K562 (cell line): ENCODE results near the gene NAA38. TPM values are rescaled to one million over a fixed set of nuclear protein-coding genes. Genes with fewer than 3 reads are reported as not detected.

Experiments used
- ATF6 ChIP-seq: sonication (generic); formaldehyde crosslinking; IDR thresholded peaks from 2 replicates; pipeline ENCODE4 v1.4.0; 2020; ENCODE audit warnings: mild to moderate bottlenecking, missing genetic modification reagents
- BRD4 ChIP-seq: fragments of 200-600 bp; sonication (generic); IDR thresholded peaks from 2 replicates; pipeline ENCODE4 v1.6.1; 2017; ENCODE audit warnings: inconsistent platforms
- CC2D1A ChIP-seq: fragments of 450-650 bp; IDR thresholded peaks from 2 replicates; pipeline ENCODE4 v1.6.1; 2017; ENCODE audit warnings: mild to moderate bottlenecking
- CCNT2 ChIP-seq: IDR thresholded peaks from 2 replicates; pipeline ENCODE4 v1.6.1; 2011; ENCODE audit warnings: borderline replicate concordance, low read depth, mild to moderate bottlenecking, moderate library complexity, mixed read lengths, low read length; ENCODE audit not compliant: insufficient read length; ENCODE audit errors: extremely low read depth
- CHD4 ChIP-seq: fragments of 200-600 bp; sonication (generic); IDR thresholded peaks from 3 replicates; pipeline ENCODE4 v1.6.1; 2012; ENCODE audit warnings: low read depth, mild to moderate bottlenecking, mixed read lengths, low read length, inconsistent platforms; ENCODE audit not compliant: insufficient read depth, insufficient replicate concordance, poor library complexity, severe bottlenecking
- DDX20 ChIP-seq: fragments of 450-650 bp; IDR thresholded peaks from 2 replicates; pipeline ENCODE4 v1.6.1; 2016; ENCODE audit warnings: missing genetic modification characterization, low read depth, mild to moderate bottlenecking, missing compliant biosample characterization, moderate library complexity
- EP400 ChIP-seq: fragments of 450-650 bp; IDR thresholded peaks from 2 replicates; pipeline ENCODE4 v1.6.1; 2017; ENCODE audit warnings: antibody characterized with exemption, mild to moderate bottlenecking, moderate library complexity
- ERF ChIP-seq: fragments of 450-650 bp; formaldehyde crosslinking; IDR thresholded peaks from 2 replicates; pipeline ENCODE4 v1.4.0; 2020; ENCODE audit warnings: mild to moderate bottlenecking, mixed read lengths
- ETS2 ChIP-seq: IDR thresholded peaks from 2 replicates; pipeline ENCODE4 v1.6.1; 2016; ENCODE audit warnings: borderline replicate concordance, missing genetic modification characterization, mild to moderate bottlenecking, moderate library complexity, missing compliant biosample characterization; ENCODE audit not compliant: poor library complexity, severe bottlenecking
- EZH2 ChIP-seq: IDR thresholded peaks from 2 replicates; pipeline ENCODE4 v1.6.1; 2012; ENCODE audit warnings: low read depth, mild to moderate bottlenecking, inconsistent platforms, low read length, borderline replicate concordance
- GABPB1 ChIP-seq: sonication (generic); formaldehyde crosslinking; IDR thresholded peaks from 2 replicates; pipeline ENCODE4 v1.8.0; 2022; ENCODE audit warnings: mild to moderate bottlenecking, missing genetic modification reagents
- HDAC1 ChIP-seq, 2 experiments: fragments of 450-650 bp; IDR thresholded peaks; 2 replicates each; pipeline ENCODE4 v1.6.1; 2016 to 2017; ENCODE audit warnings: inconsistent platforms in 1 of 2, mild to moderate bottlenecking in 1 of 2, moderate library complexity in 1 of 2
- HMG20A ChIP-seq: fragments of 450-650 bp; formaldehyde crosslinking; conservative IDR thresholded peaks from 2 replicates; pipeline ENCODE4 v1.4.0; 2020; ENCODE audit warnings: mild to moderate bottlenecking, mixed read lengths
- KAT7 ChIP-seq: sonication (generic); formaldehyde crosslinking; IDR thresholded peaks from 2 replicates; pipeline ENCODE4 v1.8.0; 2022; ENCODE audit warnings: missing genetic modification reagents, mild to moderate bottlenecking, borderline replicate concordance
- MEIS2 ChIP-seq: fragments of 450-650 bp; IDR thresholded peaks from 2 replicates; pipeline ENCODE4 v1.6.1; 2014; ENCODE audit warnings: mild to moderate bottlenecking; ENCODE audit not compliant: partially characterized antibody
- NCOA6 ChIP-seq: fragments of 450-650 bp; IDR thresholded peaks from 2 replicates; pipeline ENCODE4 v1.6.1; 2017; ENCODE audit warnings: mild to moderate bottlenecking
- PHF21A ChIP-seq: fragments of 450-650 bp; IDR thresholded peaks from 2 replicates; pipeline ENCODE4 v1.6.1; 2017; ENCODE audit warnings: low read depth, borderline replicate concordance
- PPARD ChIP-seq: fragments of 250-450 bp; sonication (Bioruptor Pico); IDR thresholded peaks from 2 replicates; pipeline ENCODE4 v1.8.0; 2022; ENCODE audit warnings: inconsistent platforms, mild to moderate bottlenecking, moderate library complexity
- SMARCA4 ChIP-seq: fragments of 450-650 bp; IDR thresholded peaks from 2 replicates; pipeline ENCODE4 v1.6.1; 2016
- ZNF592 ChIP-seq: fragments of 450-650 bp; IDR thresholded peaks from 2 replicates; pipeline ENCODE4 v1.6.1; 2017; ENCODE audit warnings: antibody characterized with exemption, mild to moderate bottlenecking
- ZNF655 ChIP-seq: fragments of 250-450 bp; sonication (Bioruptor Pico); IDR thresholded peaks from 2 replicates; pipeline ENCODE4 v1.5.0; 2021
- polyA plus RNA-seq, 8 experiments: library from polyadenylated mRNA; depleted of rRNA in 4 of 8; stranded (reverse) in 5 of 8; unstranded in 3 of 8; fragments of >200 nt; fragmentation: Nextera tagmentation in 2 of 8; fragmentation: Illumina TruSeq in 1 of 8; extraction: Ambion mirVana in 2 of 8; extraction: Trizol in 1 of 8; gene quantifications; 2 replicates each; pipeline versions ENCODE4 v1.2.1 to v1.2.3, GENCODE V29; 2011 to 2014; ENCODE audit warnings: inconsistent platforms in 1 of 8, missing spikeins in 1 of 8
- total RNA-seq, 7 experiments: library from RNA; depleted of rRNA in 6 of 7; stranded (reverse); fragments of >200 nt in 6 of 7; fragmentation: Illumina TruSeq in 2 of 7; extraction: Trizol in 2 of 7; gene quantifications; 2 replicates each; pipeline versions ENCODE4 v1.2.1 to v1.2.3, GENCODE V29; 2011 to 2021; ENCODE audit warnings: low replicate concordance in 1 of 7

NAA38 gene
- total and polyA plus RNA-seq, 9 of the 15 experiments (the other 6 are each of a cell fraction or from before 2014, with no cell fraction given): 16.4 to 99.8 (median 57.3) TPM

GRCh38 chr17:7885367-7886226 is 28.2 kb upstream of the NAA38 start (continued):
- TF ChIP-seq ZNF592: peak; percentile 36; the same call in 1 of the 2 replicates
- TF ChIP-seq HMG20A: no peak
- no peak for TF ChIP-seq NCOA6
- no peak for TF ChIP-seq KAT7 (CRISPR knock-in tag)
- no peak for TF ChIP-seq EZH2
- TF ChIP-seq SMARCA4: no peak
- TF ChIP-seq PPARD (CRISPR knock-in tag): no peak
- TF ChIP-seq ERF (CRISPR knock-in tag): no peak
- no peak for TF ChIP-seq PHF21A
- no peak for TF ChIP-seq DDX20 (tag)
- 0 out of 2 replicates have a peak, but pooled peaks have one; percentile 17 for TF ChIP-seq CC2D1A
- no peak for TF ChIP-seq GABPB1 (CRISPR knock-in tag)
- TF ChIP-seq ATF6 (CRISPR knock-in tag): no peak
- TF ChIP-seq CCNT2: peak; percentile 50
- TF ChIP-seq ZNF655 (CRISPR knock-in tag): no peak
- TF ChIP-seq MEIS2: peak; percentile 93
- no peak for TF ChIP-seq ETS2
- peak; percentile 31; the same call in 1 of the 2 replicates for TF ChIP-seq EP400
- TF ChIP-seq HDAC1 (IDR thresholded peaks at IDR 0.05): peak in 1 of 2 experiments; percentile 83; a peak in 1 of 4 replicates
- TF ChIP-seq CHD4: peak; percentile 11
- TF ChIP-seq BRD4: peak; percentile 81; the same call in 1 of the 2 replicates
